Peyer's patch (tissue), 4 donors: ENCODE data around the gene WWTR1. TPM values are rescaled to one million over a fixed set of nuclear protein-coding genes. Genes with fewer than 3 reads are reported as not detected.

Source experiments
- DNase-seq, 3 donors: peaks; one replicate each; pipeline ENCODE4 v3.0.0-alpha.2; 2017 to 2019
- H3K27ac ChIP-seq, 4 donors: fragments of 200-600 bp; sonication (generic); one replicate each; pipeline ENCODE4 v1.5.1; 2016 to 2019
- H3K27me3 ChIP-seq, 2 donors: fragments of 200-600 bp; sonication (generic); one replicate each; pipeline ENCODE4 v1.5.1; 2019
- H3K36me3 ChIP-seq, 3 donors: fragments of 200-600 bp; sonication (generic); one replicate each; pipeline ENCODE4 v1.5.1; 2016 to 2019
- H3K4me1 ChIP-seq, 4 donors: fragments of 200-600 bp; sonication (generic); one replicate each; pipeline ENCODE4 v1.5.1; 2016 to 2019
- H3K4me3 ChIP-seq, 4 donors: fragments of 200-600 bp; sonication (generic); 1 replicate in 3 of 4; 2 replicates in 1 of 4; pipeline ENCODE4 v1.5.1; 2016 to 2019; ENCODE audit warnings: mild to moderate bottlenecking in 1 of 4
- H3K9me3 ChIP-seq, 4 donors: fragments of 200-600 bp; sonication (generic); one replicate each; pipeline ENCODE4 v1.5.1; 2016 to 2019; ENCODE audit warnings: mild to moderate bottlenecking in 1 of 4
- POLR2A ChIP-seq, 2 donors: fragments of 450-650 bp; IDR thresholded peaks; one replicate each; pipeline ENCODE4 v1.5.1; 2017; ENCODE audit warnings: antibody characterized with exemption in 2 of 2, mild to moderate bottlenecking in 2 of 2, moderate library complexity in 2 of 2
- total RNA-seq, 4 donors: library from RNA; depleted of rRNA; stranded (reverse); fragments of >200 nt; gene quantifications; one replicate each; pipeline ENCODE4 v1.1.0, GENCODE V29; 2016
- TF ChIP-seq, protein P1 (sequence below), 6 experiments: fragments of 450-650 bp in 4 of 6; fragments of 200-600 bp in 2 of 6; sonication (generic) in 1 of 6; IDR thresholded peaks; one replicate each; pipeline ENCODE4 v1.5.1; 2017 to 2019; ENCODE audit warnings: antibody characterized with exemption in 6 of 6, mild to moderate bottlenecking in 3 of 6, moderate library complexity in 1 of 6

WWTR1 gene
- total RNA-seq, 4 donors from 2014 or later: 13.8 to 62.7 (median 18.5) TPM

DNA sequence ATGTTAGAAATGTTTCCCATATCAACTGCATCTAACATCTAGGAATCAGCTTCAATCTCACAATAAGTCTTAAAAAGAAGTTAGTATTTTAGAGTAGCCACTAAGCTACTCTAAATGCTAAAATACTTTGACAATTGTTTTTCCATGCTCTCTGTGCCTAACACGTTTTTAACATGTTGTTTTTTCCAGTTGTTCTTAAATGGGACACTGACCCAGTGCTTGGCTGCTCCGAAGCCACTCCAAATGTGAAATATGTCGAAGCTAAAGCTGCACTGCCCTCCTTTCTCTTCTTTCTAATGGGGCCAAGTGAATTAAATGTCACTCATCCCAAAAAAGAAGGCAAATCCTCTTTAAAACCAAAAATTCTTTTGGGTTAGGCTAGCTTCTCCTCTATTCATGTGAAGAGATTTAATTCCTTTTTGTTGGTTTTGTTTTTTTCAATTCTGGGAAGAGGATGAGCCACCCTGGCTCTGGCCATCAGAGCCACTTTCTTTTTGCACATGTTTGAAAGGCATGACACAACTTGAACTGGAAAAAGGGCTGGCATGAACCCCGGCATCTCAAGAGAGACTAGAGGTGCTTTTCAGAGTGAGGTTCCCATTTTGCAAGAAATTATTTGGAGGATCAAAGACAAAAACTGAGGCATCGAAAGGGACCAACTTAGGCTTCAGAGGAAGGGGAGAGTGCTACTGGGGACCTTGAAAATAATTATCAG is 73.7 kb downstream of the WWTR1 start:
- Histone ChIP-seq H3K9me3 (no peaks in the 10 kb centered on the region), H3K4me1 (peaks cover 0 to 37% (median 3%) of the 10 kb centered on the region in 4 donors), H3K27ac (no peak overlapping the region), H3K27me3 (no peaks in the 10 kb centered on the region), H3K4me3 (no peak overlapping the region), H3K36me3 (no peaks in the 10 kb centered on the region)
- TF ChIP-seq POLR2A (IDR thresholded peaks at IDR 0.05): no peak
- TF ChIP-seq, protein P1, sequence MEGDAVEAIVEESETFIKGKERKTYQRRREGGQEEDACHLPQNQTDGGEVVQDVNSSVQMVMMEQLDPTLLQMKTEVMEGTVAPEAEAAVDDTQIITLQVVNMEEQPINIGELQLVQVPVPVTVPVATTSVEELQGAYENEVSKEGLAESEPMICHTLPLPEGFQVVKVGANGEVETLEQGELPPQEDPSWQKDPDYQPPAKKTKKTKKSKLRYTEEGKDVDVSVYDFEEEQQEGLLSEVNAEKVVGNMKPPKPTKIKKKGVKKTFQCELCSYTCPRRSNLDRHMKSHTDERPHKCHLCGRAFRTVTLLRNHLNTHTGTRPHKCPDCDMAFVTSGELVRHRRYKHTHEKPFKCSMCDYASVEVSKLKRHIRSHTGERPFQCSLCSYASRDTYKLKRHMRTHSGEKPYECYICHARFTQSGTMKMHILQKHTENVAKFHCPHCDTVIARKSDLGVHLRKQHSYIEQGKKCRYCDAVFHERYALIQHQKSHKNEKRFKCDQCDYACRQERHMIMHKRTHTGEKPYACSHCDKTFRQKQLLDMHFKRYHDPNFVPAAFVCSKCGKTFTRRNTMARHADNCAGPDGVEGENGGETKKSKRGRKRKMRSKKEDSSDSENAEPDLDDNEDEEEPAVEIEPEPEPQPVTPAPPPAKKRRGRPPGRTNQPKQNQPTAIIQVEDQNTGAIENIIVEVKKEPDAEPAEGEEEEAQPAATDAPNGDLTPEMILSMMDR (IDR thresholded peaks at IDR 0.05): no peak
- DNase-seq: no peak

DNA sequence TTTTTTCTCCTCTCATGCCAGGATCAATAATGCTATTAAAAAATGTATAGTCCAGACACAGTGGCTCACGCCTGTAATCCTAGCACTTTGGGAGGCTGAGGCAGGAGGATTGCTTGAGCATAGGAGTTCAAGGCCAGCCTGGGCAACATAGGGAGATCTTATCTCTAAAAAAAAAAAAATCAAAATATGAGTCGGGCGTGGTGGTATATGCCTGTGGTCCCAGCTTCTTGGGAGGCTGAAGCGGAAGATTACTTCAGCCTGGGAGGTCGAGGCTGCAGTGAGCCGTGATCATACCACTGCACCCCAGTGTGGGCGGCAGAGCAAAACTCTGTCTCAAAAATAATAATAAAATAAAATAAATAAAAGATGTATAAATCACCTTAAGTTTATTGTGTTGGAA is 75.4 kb downstream of the WWTR1 start:
- Histone ChIP-seq H3K36me3 (no peaks in the 10 kb centered on the region), H3K4me1 (peaks cover 0 to 32% (median 3%) of the 10 kb centered on the region in 4 donors), H3K9me3 (no peaks in the 10 kb centered on the region), H3K4me3 (no peak overlapping the region), H3K27ac (peak overlapping the region in 1 of 4 donors; percentile 7), H3K27me3 (no peaks in the 10 kb centered on the region)
- TF ChIP-seq, protein P1 (IDR thresholded peaks at IDR 0.05): no peak
- no peak for TF ChIP-seq POLR2A (IDR thresholded peaks at IDR 0.05)
- DNase-seq: no peak

DNA sequence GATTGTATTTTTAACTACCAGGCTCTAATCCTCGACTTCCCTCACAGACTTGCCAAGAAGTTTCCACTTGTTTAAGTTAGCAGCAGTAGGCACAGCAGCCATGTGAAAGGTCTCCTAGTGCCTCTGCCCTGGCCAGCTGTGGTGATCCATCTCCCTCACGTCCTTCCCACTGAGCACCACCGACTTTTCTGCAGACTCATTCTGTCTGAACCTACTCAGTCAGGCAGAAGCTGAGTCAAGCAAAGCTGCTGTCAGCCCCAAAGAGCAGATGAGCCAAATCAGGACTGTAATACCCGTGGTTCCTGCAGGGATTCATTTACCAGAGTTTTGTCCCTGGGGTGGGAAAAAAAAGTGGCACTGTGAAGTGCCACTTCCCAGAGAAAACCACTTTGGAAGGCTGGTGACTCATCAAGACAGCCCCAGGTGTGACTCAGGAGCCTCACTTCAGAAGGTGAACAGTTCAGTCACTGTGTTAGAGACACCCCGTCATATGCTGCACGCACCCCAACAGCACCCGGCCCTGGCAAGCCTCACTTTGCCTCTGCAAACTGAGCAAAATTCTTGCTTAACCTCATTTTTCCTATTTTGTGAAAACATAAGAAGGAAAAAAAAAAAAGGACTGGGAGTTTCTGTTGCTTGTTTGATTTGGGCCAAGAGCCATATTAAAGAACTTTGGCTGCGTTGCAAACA is 76.0 kb downstream of the WWTR1 start:
- Histone ChIP-seq H3K27ac (peak overlapping the region in 1 of 4 donors; percentile 7), H3K27me3 (no peaks in the 10 kb centered on the region), H3K4me3 (no peak overlapping the region), H3K4me1 (peaks cover 0 to 29% (median 3%) of the 10 kb centered on the region in 4 donors), H3K9me3 (no peaks in the 10 kb centered on the region), H3K36me3 (no peaks in the 10 kb centered on the region)
- TF ChIP-seq, protein P1 (IDR thresholded peaks at IDR 0.05): no peak
- TF ChIP-seq POLR2A (IDR thresholded peaks at IDR 0.05): no peak
- peak in 1 of 3 donors; percentile 69 for DNase-seq

DNA sequence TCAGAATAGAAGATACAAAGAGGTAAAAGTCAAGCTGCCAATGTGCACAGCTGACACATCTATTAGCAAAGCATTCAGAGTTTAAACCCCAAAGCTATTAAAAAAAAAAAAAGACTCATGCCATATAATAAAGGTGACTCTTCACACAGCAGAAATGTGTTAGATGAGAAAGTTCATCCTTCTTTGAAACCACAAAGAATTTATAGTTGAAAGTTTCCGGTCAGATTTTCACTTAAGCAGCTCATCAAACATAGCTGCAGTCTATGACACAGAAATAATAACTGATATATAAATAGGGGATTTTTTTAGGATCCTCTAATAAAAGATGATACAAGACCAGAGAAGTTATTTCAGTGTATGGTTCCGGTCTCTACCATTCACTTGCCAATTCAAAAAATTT is 76.6 kb downstream of the WWTR1 start:
- Histone ChIP-seq H3K4me1 (peaks cover 0 to 29% (median 3%) of the 10 kb centered on the region in 4 donors), H3K36me3 (no peaks in the 10 kb centered on the region), H3K27me3 (no peaks in the 10 kb centered on the region), H3K4me3 (no peak overlapping the region), H3K9me3 (no peaks in the 10 kb centered on the region), H3K27ac (no peak overlapping the region)
- TF ChIP-seq POLR2A (IDR thresholded peaks at IDR 0.05): no peak
- TF ChIP-seq, protein P1 (IDR thresholded peaks at IDR 0.05): no peak
- no peak for DNase-seq

DNA sequence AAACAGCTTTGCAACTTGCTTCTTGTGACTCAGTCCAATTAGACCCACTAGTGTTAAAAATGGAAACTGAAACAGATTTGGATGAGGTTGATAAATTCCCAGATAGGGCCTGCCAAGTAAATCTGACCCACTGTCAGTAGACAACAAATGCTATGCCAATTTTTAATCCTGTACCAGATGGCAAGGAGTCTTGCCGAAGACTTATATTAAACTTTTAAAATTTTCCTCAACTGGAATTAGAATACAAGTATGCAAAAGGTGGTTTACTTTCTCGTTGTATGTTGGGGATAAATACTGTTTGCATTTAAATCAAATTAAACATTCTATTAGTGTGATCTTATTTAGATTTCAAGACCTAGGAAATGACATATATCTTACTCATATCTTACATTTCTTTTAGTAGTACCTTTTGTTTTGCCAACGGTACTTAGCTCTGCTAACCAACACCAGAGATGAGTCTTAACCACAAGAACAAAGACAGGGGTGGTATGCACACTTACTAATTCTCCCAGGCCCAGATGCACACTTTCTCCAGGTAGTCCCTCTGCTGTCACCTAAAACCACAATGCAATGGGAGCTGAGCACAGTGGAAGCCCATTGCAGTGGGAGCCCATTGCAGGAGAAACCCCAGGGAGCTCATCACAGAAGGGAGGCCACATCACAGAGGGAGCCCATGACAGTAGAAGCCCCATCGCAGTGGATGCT is 77.8 kb downstream of the WWTR1 start:
- Histone ChIP-seq H3K4me1 (peaks cover 0 to 29% (median 3%) of the 10 kb centered on the region in 4 donors), H3K36me3 (no peaks in the 10 kb centered on the region), H3K27me3 (no peaks in the 10 kb centered on the region), H3K9me3 (no peaks in the 10 kb centered on the region), H3K27ac (no peak overlapping the region), H3K4me3 (no peak overlapping the region)
- DNase-seq: no peak
- TF ChIP-seq POLR2A (IDR thresholded peaks at IDR 0.05): no peak
- TF ChIP-seq, protein P1 (IDR thresholded peaks at IDR 0.05): no peak
